Naive B cell (primary cell): ENCODE results near the gene WDR4. TPM values are rescaled to one million over a fixed set of nuclear protein-coding genes. Genes with fewer than 3 reads are reported as not detected.
"Not testable (repeated sequence)": the region's sequence is repeated elsewhere in the genome, so short reads cannot be mapped to it uniquely, and the experiment has no call there.

ENCODE experiments used
- ATAC-seq, 2 donors: fragments of 150-1000 bp; cut with Tn5 transposase; 2 replicates each; pipeline ENCODE4 v1.10.0; 2021; ENCODE audit warnings: low read depth in 2 of 2, mild to moderate bottlenecking in 2 of 2, moderate library complexity in 2 of 2
- DNase-seq: peaks from one replicate; pipeline ENCODE4 v3.0.0; 2022
- H3K27ac Mint-ChIP-seq, 6 donors: one replicate each; pipeline ENCODE4 v1.8.0; 2020 to 2022; ENCODE audit warnings: mild to moderate bottlenecking in 6 of 6, mixed read lengths in 6 of 6, moderate library complexity in 5 of 6, inconsistent platforms in 2 of 6
- H3K27me3 Mint-ChIP-seq, 3 donors: one replicate each; pipeline ENCODE4 v1.8.0; 2021 to 2022; ENCODE audit warnings: mixed read lengths in 3 of 3, mild to moderate bottlenecking in 1 of 3
- H3K36me3 Mint-ChIP-seq, 2 donors: one replicate each; pipeline ENCODE4 v1.8.0; 2020 to 2022; ENCODE audit warnings: mixed read lengths in 2 of 2, inconsistent platforms in 1 of 2, mild to moderate bottlenecking in 1 of 2
- H3K4me1 Mint-ChIP-seq, 3 donors: one replicate each; pipeline ENCODE4 v1.8.0; 2020 to 2022; ENCODE audit warnings: mixed read lengths in 3 of 3, inconsistent platforms in 1 of 3, mild to moderate bottlenecking in 1 of 3, moderate library complexity in 1 of 3
- H3K4me3 Mint-ChIP-seq, 8 donors: one replicate each; pipeline ENCODE4 v1.8.0; 2020 to 2022; ENCODE audit warnings: mild to moderate bottlenecking in 8 of 8, mixed read lengths in 8 of 8, moderate library complexity in 8 of 8, inconsistent platforms in 2 of 8
- H3K9me3 Mint-ChIP-seq, 7 donors: one replicate each; pipeline ENCODE4 v1.8.0; 2020 to 2022; ENCODE audit warnings: mixed read lengths in 7 of 7, mild to moderate bottlenecking in 5 of 7, inconsistent platforms in 2 of 7, moderate library complexity in 1 of 7
- polyA plus RNA-seq, 6 donors: library from polyadenylated mRNA; unstranded; fragments of 300-500 nt; fragmentation: Illumina TruSeq; gene quantifications; one replicate each; pipeline ENCODE4 v1.2.3, GENCODE V29; 2021; ENCODE audit warnings: low read depth in 6 of 6

WDR4 gene
- polyA plus RNA-seq, 6 donors from 2014 or later = 8.7 to 18.4 (median 10.5) TPM

- no peaks in the 10 kb centered on the region for H3K27me3 Mint-ChIP-seq
- H3K9me3 Mint-ChIP-seq = no peaks in the 10 kb centered on the region
- H3K27ac Mint-ChIP-seq = peak overlapping the region in 1 of 6 donors; percentile 78
- H3K4me3 Mint-ChIP-seq = no peak overlapping the region
- peaks cover 0 to 11% (median 0%) of the 10 kb centered on the region in 3 donors for H3K4me1 Mint-ChIP-seq
- H3K36me3 Mint-ChIP-seq = peaks cover 5 to 21% of the 10 kb centered on the region in 2 donors
- DNase-seq (no peak), ATAC-seq (no peak)
Measured at GRCh38 chr21:42855171-42855936, 24.0 kb downstream of the WDR4 start.

DNA sequence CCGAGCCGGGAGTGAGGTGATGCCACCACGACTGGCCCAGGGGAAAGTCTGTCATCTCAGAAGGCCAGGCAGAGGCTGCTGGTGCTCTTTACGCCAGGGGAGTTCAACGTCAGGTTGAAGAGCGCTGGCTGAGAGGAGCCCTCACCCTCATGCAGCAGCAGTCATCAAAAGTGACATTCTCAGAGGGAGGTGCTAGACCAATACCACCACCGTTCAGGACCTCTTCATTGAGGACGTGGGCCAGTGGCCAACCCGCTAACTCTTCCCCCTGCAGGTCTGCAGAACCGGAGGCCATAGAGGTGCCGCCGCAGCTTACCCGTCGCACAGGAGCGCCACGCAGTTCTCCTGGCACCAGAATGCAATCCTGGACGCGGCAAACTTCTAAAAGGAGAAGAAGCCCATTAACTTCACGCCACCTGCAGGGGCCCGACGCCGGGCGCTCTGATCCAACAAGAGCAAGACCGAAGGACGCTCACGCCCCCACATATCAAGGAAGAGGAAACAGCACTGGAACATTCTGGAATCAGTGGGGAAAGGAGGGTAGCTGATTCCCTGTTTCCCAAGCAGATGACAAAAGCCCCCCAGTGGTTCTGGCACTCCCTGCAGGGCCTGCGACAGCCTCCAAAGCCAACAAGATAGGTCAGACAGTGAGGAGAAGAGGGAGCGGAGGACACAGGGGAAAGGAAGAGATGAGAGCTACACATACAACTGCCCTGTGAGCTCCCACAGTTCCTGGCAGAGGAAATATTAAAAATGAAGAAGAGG, 24.9 kb downstream of the WDR4 start:
- Mint-ChIP-seq H3K27me3 (no peaks in the 10 kb centered on the region), H3K4me3 (no peak overlapping the region), H3K27ac (peak overlapping the region in 2 of 6 donors; percentile 42 to 56), H3K4me1 (peaks cover 0 to 13% (median 0%) of the 10 kb centered on the region in 3 donors), H3K36me3 (peaks cover 11 to 24% of the 10 kb centered on the region in 2 donors), H3K9me3 (no peaks in the 10 kb centered on the region)
- ATAC-seq = no peak
- no peak for DNase-seq

DNA sequence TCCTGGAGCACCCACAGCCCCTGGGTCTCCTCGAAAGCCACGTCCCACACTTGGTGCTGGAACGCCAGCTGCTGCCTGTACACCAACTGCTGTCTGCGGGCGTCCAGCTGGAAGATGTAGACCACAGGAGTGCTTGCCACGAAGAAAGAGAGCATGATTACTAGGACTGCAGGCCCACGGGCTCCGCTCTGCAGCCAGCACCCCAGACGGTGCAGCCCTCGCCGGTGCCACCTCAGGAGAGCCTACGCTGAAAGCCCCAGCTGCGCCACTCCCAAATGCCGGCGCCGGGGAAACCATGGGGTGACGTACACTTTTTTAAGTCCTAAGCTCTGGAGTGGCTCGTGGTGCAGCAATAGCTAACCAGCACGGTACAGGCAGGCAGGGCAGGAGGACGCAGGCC, 25.7 kb downstream of the WDR4 start:
- ATAC-seq = no peak
- Mint-ChIP-seq H3K4me3 (no peak overlapping the region), H3K36me3 (peaks cover 18 to 27% of the 10 kb centered on the region in 2 donors), H3K9me3 (peaks cover 0 to 4% (median 0%) of the 10 kb centered on the region in 7 donors), H3K27me3 (no peaks in the 10 kb centered on the region), H3K4me1 (peaks cover 0 to 17% (median 4%) of the 10 kb centered on the region in 3 donors), H3K27ac (no peak overlapping the region)
- DNase-seq = no peak

DNA sequence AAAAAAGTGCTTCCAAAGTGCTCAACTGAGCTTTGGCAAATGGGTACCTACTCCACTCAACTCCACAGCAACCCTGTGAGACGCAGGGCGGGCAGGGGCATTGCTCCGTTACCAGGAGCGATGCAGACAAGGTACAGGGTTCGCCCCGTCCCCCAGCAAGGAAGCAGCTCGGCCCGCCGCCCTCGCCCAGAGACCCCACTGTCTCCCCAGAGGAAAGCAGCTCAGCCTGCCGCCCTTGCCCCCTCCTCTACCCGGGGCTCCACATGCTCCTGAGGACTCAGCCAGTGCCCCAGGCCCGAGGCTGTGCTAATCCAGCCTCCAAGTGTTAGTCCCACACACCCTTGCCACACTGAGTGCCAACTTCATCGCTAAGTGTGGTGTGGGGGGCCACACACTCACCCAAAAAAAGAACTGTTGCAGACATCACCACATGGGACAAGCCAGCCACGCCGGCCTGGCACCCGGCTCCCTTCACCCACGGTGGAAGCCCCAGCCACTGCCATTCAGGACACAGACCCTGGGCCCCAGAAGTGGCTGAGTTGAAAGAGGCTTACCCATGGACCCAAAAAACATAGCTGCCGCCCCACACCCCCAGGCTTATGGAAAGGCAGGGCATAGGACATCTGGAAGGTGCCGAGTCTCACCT, 26.3 kb downstream of the WDR4 start:
- Mint-ChIP-seq H3K36me3 (peaks cover 18 to 24% of the 10 kb centered on the region in 2 donors), H3K9me3 (peaks cover 0 to 4% (median 0%) of the 10 kb centered on the region in 7 donors), H3K27ac (no peak overlapping the region), H3K4me3 (no peak overlapping the region), H3K27me3 (no peaks in the 10 kb centered on the region), H3K4me1 (peaks cover 0 to 15% (median 8%) of the 10 kb centered on the region in 3 donors)
- no peak for DNase-seq
- ATAC-seq = no peak

GRCh38 chr21:42851812-42852665, 27.3 kb downstream of the WDR4 start:
- DNase-seq = no peak
- Mint-ChIP-seq H3K36me3 (peaks cover 17 to 23% of the 10 kb centered on the region in 2 donors), H3K4me1 (peaks cover 0 to 15% (median 8%) of the 10 kb centered on the region in 3 donors), H3K27me3 (no peaks in the 10 kb centered on the region), H3K27ac (peak overlapping the region in 3 of 6 donors; percentile 21 to 66 (median 48)), H3K9me3 (peaks cover 0 to 4% (median 0%) of the 10 kb centered on the region in 7 donors), H3K4me3 (no peak overlapping the region)
- ATAC-seq = no peak

DNA sequence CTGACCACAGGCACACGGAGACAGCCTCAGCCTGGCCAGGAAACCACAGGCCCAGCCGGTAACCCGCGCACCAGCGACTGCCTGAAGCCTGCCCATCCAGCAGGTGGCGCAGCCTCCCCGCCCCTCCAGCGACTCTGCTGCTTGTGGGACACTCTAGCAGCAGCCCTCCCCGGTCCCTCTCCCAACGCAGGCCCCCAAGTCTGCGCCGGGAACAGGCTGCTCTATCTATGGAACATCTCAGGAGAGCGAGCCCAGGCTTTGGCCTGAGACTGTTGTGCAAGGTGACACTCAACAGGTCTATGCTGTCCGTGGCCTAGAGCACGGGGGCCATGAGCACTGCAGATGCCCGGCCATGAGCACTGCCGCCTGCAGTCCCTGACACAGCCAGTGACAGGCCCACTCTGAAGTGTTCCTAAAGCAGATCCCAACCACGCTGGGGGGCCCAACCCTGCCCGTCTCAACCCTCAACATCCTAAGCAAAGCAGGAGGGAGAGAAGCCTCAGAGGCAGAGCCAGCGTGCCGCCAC, 28.4 kb downstream of the WDR4 start:
- ATAC-seq = peak; percentile 53 to 62
- H3K4me1 Mint-ChIP-seq = peaks cover 0 to 16% (median 8%) of the 10 kb centered on the region in 3 donors
- H3K27me3 Mint-ChIP-seq = no peaks in the 10 kb centered on the region
- H3K36me3 Mint-ChIP-seq = peaks cover 22 to 24% of the 10 kb centered on the region in 2 donors
- peaks cover 0 to 4% (median 0%) of the 10 kb centered on the region in 7 donors for H3K9me3 Mint-ChIP-seq
- no peak overlapping the region for H3K4me3 Mint-ChIP-seq
- peak; percentile 18 for DNase-seq
- no peak overlapping the region for H3K27ac Mint-ChIP-seq

DNA sequence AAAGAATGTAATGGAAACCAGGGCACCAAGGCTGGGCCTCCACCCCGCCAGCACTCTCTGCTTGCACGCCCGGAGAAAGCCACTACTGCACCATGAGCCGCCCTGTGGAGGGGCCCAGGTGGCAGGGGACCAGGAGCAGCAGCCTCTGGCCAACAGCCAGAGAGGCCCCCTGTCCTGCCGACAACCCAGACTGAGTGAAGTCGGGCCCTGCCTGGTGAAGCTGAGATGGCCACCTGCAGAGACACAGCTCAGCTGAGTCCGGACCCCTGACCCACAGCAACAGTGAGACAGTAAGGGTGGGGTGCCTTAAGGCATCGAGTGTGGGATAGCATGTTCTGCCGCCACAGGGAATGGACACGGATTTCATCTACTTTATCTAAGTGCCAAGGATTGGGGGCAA, 28.9 kb downstream of the WDR4 start:
- no peak for DNase-seq
- H3K27me3 Mint-ChIP-seq = no peaks in the 10 kb centered on the region
- H3K36me3 Mint-ChIP-seq = peaks cover 22 to 24% of the 10 kb centered on the region in 2 donors
- no peak for ATAC-seq
- no peak overlapping the region for H3K4me3 Mint-ChIP-seq
- peaks cover 0 to 16% (median 8%) of the 10 kb centered on the region in 3 donors for H3K4me1 Mint-ChIP-seq
- H3K9me3 Mint-ChIP-seq = peaks cover 0 to 4% (median 0%) of the 10 kb centered on the region in 7 donors
- peak overlapping the region in 1 of 6 donors; percentile 20 for H3K27ac Mint-ChIP-seq

DNA sequence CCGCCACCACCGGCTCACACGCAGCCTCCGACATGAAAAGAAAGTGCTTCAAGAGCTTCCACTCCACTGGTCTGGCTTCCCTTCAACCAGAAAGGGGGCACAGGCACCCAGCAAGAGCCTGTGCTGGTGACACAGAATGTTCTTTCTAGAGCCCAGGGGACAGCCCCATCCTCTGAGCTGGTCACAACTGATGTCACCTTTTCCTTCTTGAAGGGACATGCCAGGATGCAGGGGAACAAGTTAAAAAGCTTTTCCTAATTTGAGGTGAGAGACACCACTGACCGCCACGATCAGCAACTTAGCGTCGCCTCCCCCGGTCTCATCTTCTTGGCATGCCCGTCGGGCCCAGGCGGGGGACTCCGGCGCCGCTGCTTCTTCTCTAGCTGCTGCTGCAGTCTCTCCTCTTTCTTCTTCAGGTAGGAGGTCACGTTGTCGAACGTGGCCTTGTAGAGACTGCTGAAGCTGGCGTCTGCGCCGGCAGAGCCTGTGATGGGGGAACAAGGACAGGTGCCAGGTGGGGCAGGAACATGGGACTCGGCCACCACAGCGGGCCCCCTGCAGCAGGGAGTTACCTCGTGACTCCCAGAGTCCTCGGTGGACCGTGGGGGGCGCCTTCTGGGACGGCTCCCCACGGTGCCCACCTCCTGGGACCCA, 29.5 kb downstream of the WDR4 start:
- Mint-ChIP-seq H3K4me1 (peaks cover 0 to 16% (median 8%) of the 10 kb centered on the region in 3 donors), H3K36me3 (peaks cover 22 to 24% of the 10 kb centered on the region in 2 donors), H3K27me3 (no peaks in the 10 kb centered on the region), H3K9me3 (peaks cover 0 to 4% (median 0%) of the 10 kb centered on the region in 7 donors), H3K27ac (peak overlapping the region in 3 of 6 donors; percentile 29 to 70 (median 57)), H3K4me3 (no peak overlapping the region)
- no peak for ATAC-seq
- DNase-seq = no peak

DNA sequence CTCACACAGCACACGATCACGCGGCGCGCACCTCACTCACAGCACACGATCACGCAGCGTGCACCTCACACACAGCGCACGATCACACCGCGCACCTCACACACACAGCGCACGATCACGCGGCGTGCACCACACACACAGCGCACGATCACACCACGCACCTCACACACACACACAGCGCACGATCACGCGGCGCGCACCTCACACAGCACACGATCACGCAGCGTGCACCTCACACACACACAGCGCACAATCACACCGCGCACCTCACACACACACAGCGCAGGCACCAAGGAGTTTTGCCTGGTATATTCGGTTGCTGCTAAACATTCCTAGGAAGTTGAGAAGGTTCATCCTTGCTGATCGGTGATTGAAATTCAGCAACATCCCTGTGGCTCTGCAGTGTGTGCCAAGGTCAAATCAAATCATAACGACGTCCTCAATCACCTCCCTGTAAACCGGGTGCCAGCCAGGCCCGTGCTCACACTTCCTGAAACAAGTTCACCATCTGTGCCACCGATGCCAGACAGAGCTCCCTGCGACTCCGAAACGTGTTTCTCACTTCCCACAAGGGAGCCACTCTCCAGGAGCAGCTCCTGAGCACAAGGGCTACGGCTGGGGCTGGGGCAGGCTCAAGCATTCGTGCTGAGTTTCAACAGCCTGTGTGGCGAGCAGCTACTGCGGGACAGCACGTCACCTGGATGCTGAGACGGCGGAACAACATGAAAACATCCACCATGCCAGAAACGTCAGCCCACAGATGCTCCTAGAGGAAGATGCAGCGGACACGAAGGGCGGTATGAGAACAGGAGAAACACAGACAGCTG, 30.2 kb downstream of the WDR4 start:
- peaks cover 16 to 24% of the 10 kb centered on the region in 2 donors for H3K36me3 Mint-ChIP-seq
- no peaks in the 10 kb centered on the region for H3K27me3 Mint-ChIP-seq
- peak overlapping the region in 2 of 6 donors; percentile 5 to 70 for H3K27ac Mint-ChIP-seq
- H3K4me1 Mint-ChIP-seq = peaks cover 0 to 16% (median 8%) of the 10 kb centered on the region in 3 donors
- peaks cover 0 to 4% (median 0%) of the 10 kb centered on the region in 7 donors for H3K9me3 Mint-ChIP-seq
- DNase-seq (no peak), ATAC-seq (no peak)
- no peak overlapping the region for H3K4me3 Mint-ChIP-seq

DNA sequence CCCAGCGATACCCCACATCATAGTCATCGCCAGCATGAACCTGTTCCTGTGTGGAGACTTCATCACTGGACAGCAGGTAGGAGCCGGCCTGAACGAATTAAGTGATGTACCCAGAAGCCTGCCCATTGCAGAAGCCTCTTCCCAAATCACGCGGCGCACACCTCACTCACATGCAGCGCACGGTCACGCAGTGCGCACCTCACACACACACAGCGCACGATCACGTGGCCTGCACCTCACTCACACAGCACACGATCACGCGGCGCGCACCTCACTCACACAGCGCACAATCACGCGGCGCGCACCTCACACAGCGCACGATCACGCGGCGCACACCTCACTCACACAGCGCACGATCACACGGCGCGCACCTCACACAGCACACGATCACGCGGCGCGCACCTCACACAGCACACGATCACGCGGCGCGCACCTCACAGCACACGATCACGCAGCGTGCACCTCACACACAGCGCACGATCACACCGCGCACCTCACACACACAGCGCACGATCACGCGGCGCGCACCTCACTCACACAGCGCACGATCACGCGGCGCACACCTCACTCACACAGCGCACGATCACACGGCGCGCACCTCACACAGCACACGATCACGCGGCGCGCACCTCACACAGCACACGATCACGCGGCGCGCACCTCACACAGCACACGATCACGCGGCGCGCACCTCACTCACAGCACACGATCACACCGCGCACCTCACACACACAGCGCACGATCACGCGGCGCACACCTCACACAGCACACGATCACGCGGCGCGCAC, 31.0 kb downstream of the WDR4 start:
- not testable (repeated sequence) for DNase-seq, H3K27ac Mint-ChIP-seq, H3K9me3 Mint-ChIP-seq, H3K4me3 Mint-ChIP-seq, ATAC-seq, H3K27me3 Mint-ChIP-seq
- peaks cover 16 to 24% of the 10 kb centered on the region in 2 donors for H3K36me3 Mint-ChIP-seq
- peaks cover 0 to 16% (median 8%) of the 10 kb centered on the region in 3 donors for H3K4me1 Mint-ChIP-seq

DNA sequence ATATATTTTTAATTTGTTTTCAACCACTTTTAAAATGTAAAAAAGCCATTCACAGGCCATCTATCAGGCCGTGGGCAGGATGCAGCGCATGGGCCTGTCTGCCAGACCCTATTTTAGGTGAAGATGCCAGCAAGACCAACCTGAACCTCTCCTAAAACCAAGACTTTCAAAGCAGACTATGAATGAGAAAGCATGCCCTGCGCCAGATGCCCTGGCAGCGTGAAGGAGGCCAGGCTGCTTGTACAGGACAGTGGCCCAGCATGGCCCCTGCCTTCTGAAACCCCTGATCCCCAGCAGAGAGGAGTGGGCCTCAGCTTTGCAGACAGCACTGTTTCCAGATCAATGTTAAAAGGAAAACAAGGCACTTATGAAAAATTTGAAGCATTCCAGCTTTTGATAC, 31.6 kb downstream of the WDR4 start:
- no peaks in the 10 kb centered on the region for H3K27me3 Mint-ChIP-seq
- peaks cover 0 to 4% (median 0%) of the 10 kb centered on the region in 7 donors for H3K9me3 Mint-ChIP-seq
- no peak for ATAC-seq
- no peak for DNase-seq
- peak overlapping the region in 1 of 6 donors; percentile 44 for H3K27ac Mint-ChIP-seq
- H3K4me1 Mint-ChIP-seq = peaks cover 0 to 16% (median 8%) of the 10 kb centered on the region in 3 donors
- peaks cover 16 to 27% of the 10 kb centered on the region in 2 donors for H3K36me3 Mint-ChIP-seq
- H3K4me3 Mint-ChIP-seq = no peak overlapping the region
